Stomach (tissue), 9 donors: ENCODE results near the gene CIBAR2. TPM values are rescaled to one million over a fixed set of nuclear protein-coding genes. Genes with fewer than 3 reads are reported as not detected.
A peak's percentile ranks its signal among the peaks of the same experiment; 100 is the strongest.

Experiments used
- DNase-seq, 2 donors: peaks; one replicate each; pipeline versions ENCODE4 v3.0.0 to v3.0.0-alpha.2; 2013 to 2019
- H3K27ac ChIP-seq, 5 donors: fragments of 200-600 bp in 4 of 5; sonication (generic) in 4 of 5; one replicate each; pipeline ENCODE4 v1.5.1; 2013 to 2019; ENCODE audit warnings: mild to moderate bottlenecking in 1 of 5, moderate library complexity in 1 of 5
- H3K27me3 ChIP-seq, 3 donors: fragments of 200-600 bp; sonication (generic); one replicate each; pipeline ENCODE4 v1.5.1; 2017 to 2019; ENCODE audit warnings: mixed run types in 1 of 3
- H3K36me3 ChIP-seq, 4 donors: fragments of 200-600 bp; sonication (generic); 1 replicate in 3 of 4; 2 replicates in 1 of 4; pipeline ENCODE4 v1.5.1; 2016 to 2019
- H3K4me1 ChIP-seq, 4 donors: fragments of 200-600 bp; sonication (generic); one replicate each; pipeline ENCODE4 v1.5.1; 2016 to 2019
- H3K4me3 ChIP-seq, 4 donors: fragments of 200-600 bp; sonication (generic) in 3 of 4; one replicate each; pipeline ENCODE4 v1.5.1; 2016 to 2019; ENCODE audit warnings: mild to moderate bottlenecking in 1 of 4
- H3K9me3 ChIP-seq, 4 donors: fragments of 200-600 bp; sonication (generic); one replicate each; pipeline ENCODE4 v1.5.1; 2016 to 2019
- EP300 ChIP-seq: sonication (generic); formaldehyde crosslinking; IDR thresholded peaks from one replicate; pipeline ENCODE4 v1.6.1; 2017; ENCODE audit warnings: antibody characterized with exemption
- POLR2A ChIP-seq, 4 donors: fragments of 450-650 bp; IDR thresholded peaks; one replicate each; pipeline ENCODE4 v1.6.1; 2016; ENCODE audit warnings: antibody characterized with exemption in 4 of 4, control low read depth in 2 of 4, mild to moderate bottlenecking in 1 of 4, moderate library complexity in 1 of 4
- POLR2AphosphoS5 ChIP-seq, 3 donors: sonication (generic); formaldehyde crosslinking; IDR thresholded peaks; one replicate each; pipeline ENCODE4 v1.6.1; 2016; ENCODE audit warnings: antibody characterized with exemption in 3 of 3
- WGBS, 5 donors: extraction: QIAGEN DNeasy Blood & Tissue Kit in 3 of 5; methylation state at CpG; one replicate each; pipeline versions ENCODE4 v1.1.5 to v1.1.7; 2013 to 2018; 5-methylcytosine and 5-hydroxymethylcytosine counted together
- intact Hi-C: fragments of 100-400 bp; cut with DNase I; formaldehyde crosslinking; loops from one replicate; pipeline ENCODE4 v1.15.1; 2023; ENCODE audit warnings: low total_unique reads
- polyA plus RNA-seq, 3 donors: library from polyadenylated mRNA; stranded (reverse); fragments of 200-250 nt; gene quantifications; one replicate each; pipeline ENCODE4 v1.2.3, GENCODE V29; 2013
- total RNA-seq, 5 donors: library from RNA; depleted of rRNA; stranded (reverse); fragments of >200 nt; gene quantifications; one replicate each; pipeline versions ENCODE4 v1.1.0 to v1.2.3, GENCODE V29; 2014 to 2016
- TF ChIP-seq, protein P1 (sequence below), 7 experiments: fragments of 450-650 bp in 4 of 7; fragments of 200-600 bp in 3 of 7; sonication (generic) in 3 of 7; IDR thresholded peaks; one replicate each; pipeline ENCODE4 v1.5.1; 2016 to 2019; ENCODE audit warnings: antibody characterized with exemption in 7 of 7, control low read depth in 2 of 7, mild to moderate bottlenecking in 1 of 7
- donor health status: healthy with polysubstance abuse.
- donor health status: Bipolar disorder and iron deficiency.
- donor health status: healthy.

CIBAR2 gene
- total and polyA plus RNA-seq, 8 donors = 1.5 to 54.0 TPM; not detected in 6

DNA sequence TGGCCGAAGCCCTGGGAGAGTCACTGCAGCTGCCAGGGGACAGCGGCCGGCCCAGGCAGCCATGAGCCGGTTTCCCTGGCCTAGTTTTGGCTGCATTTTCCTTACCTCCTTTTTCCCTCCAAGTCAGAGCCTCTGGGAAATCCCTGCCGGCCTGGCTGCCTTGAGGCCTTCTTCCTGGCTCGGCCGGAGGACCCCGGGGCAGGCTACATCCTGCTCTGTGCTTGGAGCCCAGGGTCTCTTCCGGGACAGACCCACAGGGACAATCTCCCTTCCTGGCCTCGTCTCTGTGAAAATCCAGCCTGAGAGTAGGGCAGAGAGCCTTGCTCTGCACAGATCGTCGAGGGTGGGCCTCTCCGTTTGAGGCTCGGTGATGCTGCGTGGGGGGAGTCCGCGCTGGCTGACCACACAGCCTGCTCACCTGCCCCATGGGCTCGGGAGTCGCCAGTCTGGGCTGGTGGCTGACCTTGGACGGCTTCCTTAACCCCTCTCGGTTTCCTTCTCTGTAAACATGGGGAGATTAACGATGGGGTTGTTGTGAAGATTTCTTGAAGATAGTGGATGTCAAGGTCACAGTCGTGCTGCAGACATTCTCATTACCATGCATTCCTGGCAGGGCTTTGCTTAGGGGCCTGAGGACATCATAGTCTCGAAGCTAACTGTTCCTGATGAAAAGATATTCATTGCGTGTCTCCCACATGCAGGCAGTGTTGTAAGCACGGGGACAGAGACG, 34.8 kb upstream of the CIBAR2 start:
- Histone ChIP-seq H3K36me3 (no peaks in the 10 kb centered on the region), H3K27me3 (no peaks in the 10 kb centered on the region), H3K9me3 (no peaks in the 10 kb centered on the region), H3K27ac (peak overlapping the region in 4 of 5 donors; percentile 10 to 72 (median 48)), H3K4me3 (no peak overlapping the region), H3K4me1 (peaks cover 9 to 43% (median 22%) of the 10 kb centered on the region in 4 donors)
- no peak for TF ChIP-seq EP300
- 64 to 75% (median 69%) methylated on average over 23 to 27 of the region's 27 CpGs for WGBS, 5 donors
- DNase-seq = peak in 1 of 2 donors; percentile 63
- intact Hi-C loops = no loop called here

- peaks cover 3 to 36% (median 16%) of the 10 kb centered on the region in 4 donors for H3K4me1 ChIP-seq
- H3K36me3 ChIP-seq = no peaks in the 10 kb centered on the region
- no peak overlapping the region for H3K4me3 ChIP-seq
- no peaks in the 10 kb centered on the region for H3K9me3 ChIP-seq
- peak overlapping the region in 3 of 5 donors; percentile 48 to 72 (median 49) for H3K27ac ChIP-seq
- 83 to 92% (median 87%) methylated on average over 4 of the region's 4 CpGs for WGBS, 5 donors
- DNase-seq = no peak
- TF ChIP-seq POLR2AphosphoS5 (IDR thresholded peaks at IDR 0.05) = no peak
- TF ChIP-seq, protein P1, sequence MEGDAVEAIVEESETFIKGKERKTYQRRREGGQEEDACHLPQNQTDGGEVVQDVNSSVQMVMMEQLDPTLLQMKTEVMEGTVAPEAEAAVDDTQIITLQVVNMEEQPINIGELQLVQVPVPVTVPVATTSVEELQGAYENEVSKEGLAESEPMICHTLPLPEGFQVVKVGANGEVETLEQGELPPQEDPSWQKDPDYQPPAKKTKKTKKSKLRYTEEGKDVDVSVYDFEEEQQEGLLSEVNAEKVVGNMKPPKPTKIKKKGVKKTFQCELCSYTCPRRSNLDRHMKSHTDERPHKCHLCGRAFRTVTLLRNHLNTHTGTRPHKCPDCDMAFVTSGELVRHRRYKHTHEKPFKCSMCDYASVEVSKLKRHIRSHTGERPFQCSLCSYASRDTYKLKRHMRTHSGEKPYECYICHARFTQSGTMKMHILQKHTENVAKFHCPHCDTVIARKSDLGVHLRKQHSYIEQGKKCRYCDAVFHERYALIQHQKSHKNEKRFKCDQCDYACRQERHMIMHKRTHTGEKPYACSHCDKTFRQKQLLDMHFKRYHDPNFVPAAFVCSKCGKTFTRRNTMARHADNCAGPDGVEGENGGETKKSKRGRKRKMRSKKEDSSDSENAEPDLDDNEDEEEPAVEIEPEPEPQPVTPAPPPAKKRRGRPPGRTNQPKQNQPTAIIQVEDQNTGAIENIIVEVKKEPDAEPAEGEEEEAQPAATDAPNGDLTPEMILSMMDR (IDR thresholded peaks at IDR 0.05) = no peak
- no peak for TF ChIP-seq EP300
- TF ChIP-seq POLR2A (IDR thresholded peaks at IDR 0.05) = no peak
- intact Hi-C loops = no loop called here
- H3K27me3 ChIP-seq = no peaks in the 10 kb centered on the region
Observed at GRCh38 chr16:85146532-85146797, 34.2 kb upstream of the CIBAR2 start.

- Histone ChIP-seq H3K9me3 (no peaks in the 10 kb centered on the region), H3K4me3 (no peak overlapping the region), H3K27me3 (no peaks in the 10 kb centered on the region), H3K36me3 (no peaks in the 10 kb centered on the region), H3K4me1 (peaks cover 0 to 31% (median 12%) of the 10 kb centered on the region in 4 donors), H3K27ac (no peak overlapping the region)
- TF ChIP-seq, protein P1 (IDR thresholded peaks at IDR 0.05) = no peak
- no peak for TF ChIP-seq POLR2AphosphoS5 (IDR thresholded peaks at IDR 0.05)
- no peak for TF ChIP-seq EP300
- TF ChIP-seq POLR2A (IDR thresholded peaks at IDR 0.05) = no peak
- peak in 1 of 2 donors; percentile 5 for DNase-seq
- WGBS, 5 donors = 77 to 87% (median 80%) methylated on average over 13 to 20 of the region's 20 CpGs
- intact Hi-C loops = no loop called here
Observed at GRCh38 chr16:85145734-85146531, 33.7 kb upstream of the CIBAR2 start.

DNA sequence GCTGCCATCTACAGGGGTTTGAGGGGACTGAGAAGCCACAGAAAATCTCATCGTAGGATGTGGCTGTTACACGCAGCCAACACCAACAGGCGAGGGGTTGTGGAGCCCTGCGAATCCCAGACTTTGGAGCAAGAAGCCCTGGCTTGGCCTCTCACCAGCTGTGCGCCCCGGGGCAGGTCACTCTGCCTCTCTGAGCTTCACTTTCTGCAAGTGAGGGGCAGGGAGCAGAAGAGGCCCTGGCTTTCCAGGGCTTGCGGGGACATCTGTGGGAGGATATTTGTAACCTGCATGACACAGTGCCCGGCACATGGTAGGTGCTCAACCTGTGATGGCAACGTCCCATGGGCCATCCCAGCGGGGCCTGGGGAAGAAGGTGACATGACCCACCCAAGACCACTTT, 32.9 kb upstream of the CIBAR2 start:
- no peak overlapping the region for H3K27ac ChIP-seq
- no peaks in the 10 kb centered on the region for H3K9me3 ChIP-seq
- no peaks in the 10 kb centered on the region for H3K27me3 ChIP-seq
- H3K36me3 ChIP-seq = no peaks in the 10 kb centered on the region
- intact Hi-C loops = no loop called here
- WGBS, 5 donors = 92 to 97% (median 95%) methylated on average over 8 to 10 of the region's 10 CpGs
- TF ChIP-seq, protein P1 (IDR thresholded peaks at IDR 0.05) = no peak
- TF ChIP-seq POLR2AphosphoS5 (IDR thresholded peaks at IDR 0.05) (no peak), EP300 (no peak), POLR2A (IDR thresholded peaks at IDR 0.05) (no peak)
- no peak overlapping the region for H3K4me3 ChIP-seq
- peaks cover 0 to 24% (median 8%) of the 10 kb centered on the region in 4 donors for H3K4me1 ChIP-seq
- no peak for DNase-seq
